NCI-H2227 (cell line): ENCODE data around the gene PDE11A.
"Not testable (repeated sequence)": the region's sequence is repeated elsewhere in the genome, so short reads cannot be mapped to it uniquely, and the experiment has no call there.

Experiments
- DNase-seq: peaks from one replicate; lab custom pipeline; 2025; ENCODE audit not compliant: unreplicated experiment; lab: John Stamatoyannopoulos, UW

PDE11A gene

DNA sequence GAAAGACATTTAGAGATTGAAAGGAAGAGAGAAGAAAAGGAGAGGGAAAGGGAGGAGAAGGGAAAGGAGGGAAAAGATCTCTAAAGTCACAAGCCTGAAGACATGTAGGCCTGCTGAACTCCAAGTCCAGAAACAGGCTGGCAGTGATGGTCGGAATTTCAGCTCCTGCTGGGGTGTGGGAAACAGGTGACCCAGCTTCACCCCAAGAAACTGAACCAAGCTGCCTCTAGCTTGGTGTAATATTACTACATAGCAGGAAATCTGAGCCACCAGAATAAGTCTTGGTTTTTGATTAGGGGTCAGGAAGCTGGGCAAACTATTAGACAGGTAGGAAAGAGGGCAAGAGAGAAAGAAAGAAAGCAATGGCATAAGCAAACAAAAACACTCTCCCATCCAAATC is 185.8 kb downstream of the PDE11A start:
- no peak for DNase-seq

- DNase-seq: no peak
Observed at GRCh38 chr2:177885828-177886466, 186.6 kb downstream of the PDE11A start.

DNA sequence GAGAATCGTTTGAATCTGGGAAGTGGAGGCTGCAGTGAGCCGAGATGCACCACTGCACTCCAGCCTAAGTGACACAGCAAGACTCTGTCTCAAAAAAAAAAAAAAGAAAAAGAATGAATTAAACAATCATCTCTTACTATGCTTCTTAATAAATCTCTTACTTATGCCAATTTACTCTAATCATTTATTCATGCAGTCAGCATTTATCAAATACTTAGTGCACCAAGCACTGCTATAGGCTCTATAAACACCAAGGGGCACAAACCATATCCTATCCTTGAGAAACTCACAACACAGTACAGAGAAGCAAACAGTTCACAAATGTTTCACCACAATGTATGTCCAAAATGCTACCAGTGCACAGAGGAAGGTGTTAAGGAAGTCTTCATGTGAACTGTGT is 189.4 kb downstream of the PDE11A start:
- DNase-seq: no peak

DNA sequence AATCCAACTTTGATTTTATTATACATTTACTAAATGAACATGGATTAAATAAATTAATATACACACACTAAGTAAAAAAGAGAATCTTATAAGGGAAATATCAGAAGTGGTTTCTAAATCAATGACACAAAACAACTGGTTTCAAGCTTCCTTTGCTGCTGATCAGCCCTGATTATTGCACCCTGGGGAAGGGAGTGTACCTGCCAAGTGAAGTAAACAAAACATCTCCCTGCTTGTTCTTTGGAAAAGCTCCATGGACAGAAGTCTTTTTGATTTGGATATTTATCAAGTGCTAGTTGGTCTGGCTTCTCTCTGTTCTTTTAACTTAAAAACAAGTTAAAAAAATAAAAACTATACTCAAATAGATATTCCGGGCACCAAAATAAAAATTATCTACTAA is 190.1 kb downstream of the PDE11A start:
- DNase-seq: no peak

GRCh38 chr2:177881921-177882320 is 190.7 kb downstream of the PDE11A start:
- DNase-seq: no peak

DNA sequence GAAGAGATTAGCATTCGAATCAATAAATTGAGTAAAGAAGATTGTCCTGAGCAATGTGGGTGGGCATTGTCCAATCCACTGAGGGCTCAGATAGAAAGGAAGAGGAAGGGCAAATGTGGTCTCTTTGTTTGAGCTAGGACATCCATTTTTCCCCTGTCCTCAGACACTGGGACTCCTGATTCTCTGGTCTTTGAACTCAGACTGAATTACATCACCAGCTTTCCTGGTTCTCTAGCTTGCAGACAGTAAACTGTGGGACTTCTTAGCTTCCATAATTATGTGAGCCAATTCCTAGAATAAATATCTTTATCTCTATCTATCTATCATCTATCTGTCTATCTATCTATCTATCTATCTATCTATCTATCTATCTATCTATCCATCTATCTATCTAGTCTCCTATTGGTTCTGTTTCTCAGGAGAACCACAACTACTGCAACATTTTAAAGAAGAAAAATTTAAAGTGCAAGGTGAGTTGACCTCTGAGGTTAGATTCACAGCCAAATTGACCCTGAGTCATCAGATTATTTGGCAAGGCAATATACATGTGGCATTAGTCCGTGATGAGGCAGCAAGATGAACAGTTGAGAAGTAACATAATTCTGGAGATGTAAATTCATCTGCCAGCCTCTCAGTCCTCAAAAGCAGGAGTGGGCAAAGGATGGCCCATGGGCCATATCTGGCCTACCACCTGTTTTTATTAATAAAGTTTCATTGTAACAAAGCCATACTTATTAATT is 191.4 kb downstream of the PDE11A start:
- no peak for DNase-seq

DNA sequence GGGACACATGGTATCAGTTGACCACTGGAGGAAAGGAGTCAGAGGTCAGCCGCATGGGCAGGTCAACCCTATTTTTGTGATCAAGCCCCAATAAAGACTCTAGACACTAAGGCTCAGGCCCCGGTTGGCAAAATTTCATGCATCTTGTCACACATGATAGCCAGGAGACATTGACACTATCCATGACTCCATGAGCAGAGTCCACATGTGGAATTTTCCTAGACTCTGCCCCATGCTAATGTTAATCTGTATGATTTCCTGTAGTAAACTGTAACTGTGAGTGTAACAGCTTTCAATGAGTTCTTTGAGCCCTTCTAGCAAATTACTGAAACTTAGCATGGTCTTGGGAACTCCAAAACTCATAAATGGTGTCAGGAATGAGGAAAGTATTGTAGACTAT is 192.3 kb downstream of the PDE11A start:
- DNase-seq: no peak

GRCh38 chr2:177876950-177877349 is 195.6 kb downstream of the PDE11A start:
- no peak for DNase-seq

DNA sequence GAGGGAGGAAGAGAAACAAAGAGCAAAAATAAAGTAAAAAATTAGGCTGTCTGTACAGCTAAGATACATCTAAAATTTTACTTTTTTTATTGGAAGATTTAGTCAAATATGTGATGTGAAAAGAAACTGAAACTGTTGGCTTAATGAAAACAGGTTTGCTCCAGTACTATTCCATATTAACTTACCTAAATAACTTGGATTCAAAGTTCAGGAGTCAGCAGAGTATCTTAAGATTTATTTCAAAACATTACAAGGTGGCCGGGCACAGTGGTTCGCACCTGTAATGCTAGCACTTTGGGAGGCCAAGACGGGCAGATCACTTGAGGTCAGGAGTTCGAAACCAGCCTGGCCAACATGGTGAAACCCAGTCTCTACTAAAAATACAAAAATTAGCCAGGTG is 197.9 kb downstream of the PDE11A start:
- no peak for DNase-seq

DNA sequence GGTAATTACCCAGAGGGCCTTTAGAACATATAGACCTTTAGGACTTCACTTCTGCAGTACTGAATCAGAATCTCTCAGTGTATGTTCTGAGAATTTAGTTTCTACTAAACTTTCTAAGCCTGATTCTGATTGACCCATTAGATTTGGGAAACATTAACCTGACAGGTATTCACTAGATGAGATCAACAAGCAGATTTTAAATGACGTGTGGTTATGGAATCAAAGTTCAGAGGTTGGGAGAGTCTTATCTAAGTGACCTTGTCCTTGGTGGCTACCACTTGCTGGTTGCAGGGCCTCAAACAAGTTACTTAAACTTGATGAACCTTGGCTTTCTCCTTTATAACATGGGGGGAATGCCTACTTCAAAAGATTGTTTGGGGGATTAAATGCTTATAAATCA is 198.7 kb downstream of the PDE11A start:
- no peak for DNase-seq

GRCh38 chr2:177872286-177872685 is 200.3 kb downstream of the PDE11A start:
- DNase-seq: no peak

GRCh38 chr2:177869912-177870311 is 202.7 kb downstream of the PDE11A start:
- no peak for DNase-seq

- no peak for DNase-seq
Observed at GRCh38 chr2:177869209-177869608, 203.4 kb downstream of the PDE11A start.

DNA sequence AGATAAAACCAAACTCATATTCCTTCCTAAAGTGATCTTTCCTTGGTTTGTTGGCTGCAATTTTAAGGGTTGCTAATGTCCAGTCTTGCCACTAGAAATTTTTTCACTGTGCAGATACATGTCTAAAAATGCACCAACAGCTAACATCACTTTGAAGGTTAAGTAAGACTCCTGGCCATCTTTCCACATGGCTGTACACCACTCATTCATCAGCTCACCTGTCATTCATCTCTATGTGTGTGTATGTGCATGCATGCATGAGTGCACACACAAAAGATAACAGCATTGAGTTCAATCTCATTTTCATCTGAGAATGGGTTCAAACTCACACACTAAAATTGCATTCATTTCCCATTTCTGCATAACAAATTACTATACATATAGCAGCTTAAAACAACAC is 203.8 kb downstream of the PDE11A start:
- no peak for DNase-seq

GRCh38 chr2:177857538-177857937 is 215.0 kb downstream of the PDE11A start:
- no peak for DNase-seq

DNA sequence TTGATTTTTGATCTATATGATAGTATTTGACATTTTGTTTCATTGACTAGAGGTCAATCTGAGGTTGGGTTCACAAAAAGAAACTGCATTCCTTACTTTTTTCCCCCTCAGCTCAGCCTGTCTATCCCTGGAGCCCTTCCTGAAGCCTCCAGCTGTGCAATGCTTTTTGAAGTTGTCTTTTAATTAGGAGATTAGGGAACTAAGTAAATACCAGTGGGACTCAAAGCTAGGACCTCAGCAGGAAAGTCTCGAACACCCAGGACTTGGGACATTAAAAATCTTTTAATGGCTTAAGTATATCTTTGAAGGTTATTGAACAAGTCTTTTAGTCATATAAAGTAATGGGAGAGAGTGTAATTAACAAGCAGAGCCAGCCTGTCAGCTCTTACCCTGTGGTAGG is 220.2 kb downstream of the PDE11A start:
- no peak for DNase-seq

GRCh38 chr2:177843188-177843587 is 229.4 kb downstream of the PDE11A start:
- no peak for DNase-seq

- DNase-seq: no peak
Observed at GRCh38 chr2:177842243-177842642, 230.3 kb downstream of the PDE11A start.

DNA sequence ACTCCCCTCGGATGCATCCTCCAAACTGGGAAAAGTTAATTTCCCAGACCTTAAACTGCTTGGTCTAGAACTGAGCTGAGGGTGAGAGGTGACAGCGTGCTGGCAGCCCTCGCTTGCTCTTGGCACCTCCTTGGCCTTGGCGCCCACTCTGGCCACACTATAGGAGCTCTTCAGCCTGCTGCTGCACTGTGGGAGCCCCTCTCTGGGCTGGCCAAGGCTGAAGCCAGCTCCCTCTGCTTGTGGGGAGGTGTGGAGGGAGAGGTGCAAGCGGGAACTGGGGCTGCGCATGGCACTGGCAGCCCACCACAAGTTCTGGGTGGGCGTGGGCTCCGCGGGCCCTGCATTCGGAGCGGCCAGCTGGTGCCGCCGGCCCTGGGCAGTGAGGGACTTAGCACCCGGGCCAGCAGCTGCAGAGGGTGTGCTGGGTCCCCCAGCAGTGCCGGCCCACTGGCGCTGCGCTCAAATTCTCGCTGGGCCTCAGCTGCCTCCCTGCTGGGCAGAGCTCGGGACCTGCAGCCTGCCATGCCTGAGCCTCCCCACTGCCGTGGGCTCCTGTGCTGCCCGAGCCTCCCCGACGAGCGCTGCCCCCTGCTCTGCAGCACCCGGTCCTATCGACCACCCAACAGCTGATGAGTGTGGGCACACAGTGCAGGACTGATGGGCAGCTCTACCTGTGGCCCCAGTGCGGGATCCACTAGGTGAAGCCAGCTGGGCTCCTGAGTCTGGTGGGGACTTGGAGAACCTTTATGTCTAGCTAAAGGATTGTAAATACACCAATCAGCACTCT is 237.0 kb downstream of the PDE11A start:
- not testable (repeated sequence) for DNase-seq

- DNase-seq: no peak
Observed at GRCh38 chr2:177832611-177833433, 239.8 kb downstream of the PDE11A start.

- peak; percentile 93 for DNase-seq
Observed at GRCh38 chr2:177830881-177831386, 241.6 kb downstream of the PDE11A start.
